NCI-H1436 treated with DMSO at 0.1 percent for 48 hours (cell line): Measurements from ENCODE around the gene ARMC5.
"Not testable (repeated sequence)": the region's sequence is repeated elsewhere in the genome, so short reads cannot be mapped to it uniquely, and the experiment has no call there.

Source experiments
- DNase-seq: peaks from one replicate; lab custom pipeline; 2025; lab: John Stamatoyannopoulos, UW

Gene ARMC5

GRCh38 chr16:31435341-31436220 lies 23.7 kb upstream of the ARMC5 start:
- DNase-seq, result no peak

GRCh38 chr16:31436221-31437045 lies 22.9 kb upstream of the ARMC5 start:
- no peak for DNase-seq

- no peak for DNase-seq
Measured at GRCh38 chr16:31438414-31438813, 20.9 kb upstream of the ARMC5 start.

- DNase-seq, result not testable (repeated sequence)
Measured at GRCh38 chr16:31439023-31439422, 20.3 kb upstream of the ARMC5 start.

GRCh38 chr16:31439519-31439918 lies 19.8 kb upstream of the ARMC5 start:
- DNase-seq, result no peak

- no peak for DNase-seq
Measured at GRCh38 chr16:31440516-31441184, 18.7 kb upstream of the ARMC5 start.

GRCh38 chr16:31441956-31442355 lies 17.3 kb upstream of the ARMC5 start:
- no peak for DNase-seq

- DNase-seq, result not testable (repeated sequence)
Measured at GRCh38 chr16:31445931-31446330, 13.4 kb upstream of the ARMC5 start.

- DNase-seq, result no peak
Measured at GRCh38 chr16:31451201-31451600, 8.1 kb upstream of the ARMC5 start.

- no peak for DNase-seq
Measured at GRCh38 chr16:31451681-31452351, 7.5 kb upstream of the ARMC5 start.

GRCh38 chr16:31452631-31453106 lies 6.6 kb upstream of the ARMC5 start:
- DNase-seq, result no peak

- DNase-seq, result no peak
Measured at GRCh38 chr16:31453255-31454204, 5.8 kb upstream of the ARMC5 start.

GRCh38 chr16:31455601-31456314 lies 3.5 kb upstream of the ARMC5 start:
- DNase-seq, result no peak

- DNase-seq, result no peak
Measured at GRCh38 chr16:31456988-31457360, 2.3 kb upstream of the ARMC5 start.

GRCh38 chr16:31458073-31458843 lies 1.0 kb upstream of the ARMC5 start:
- DNase-seq, result no peak

- DNase-seq, result peak; percentile 95
Measured at GRCh38 chr16:31459687-31460581, 633 bp downstream of the ARMC5 start.

GRCh38 chr16:31460582-31461002 lies 1.3 kb downstream of the ARMC5 start:
- DNase-seq, result no peak
